NCI-H187 treated with DMSO at 0.1 percent for 48 hours (cell line): Measurements from ENCODE around the gene MUTYH.
"Not testable (repeated sequence)": the region's sequence is repeated elsewhere in the genome, so short reads cannot be mapped to it uniquely, and the experiment has no call there.

Experiments
- DNase-seq: peaks from one replicate; lab custom pipeline; 2025; lab: John Stamatoyannopoulos, UW

The MUTYH gene

GRCh38 chr1:45339789-45340558, at the start of gene MUTYH, which contains the start of gene TOE1:
Gene MUTYH (minus strand): TSS chr1:45340440. CDS start chr1:45334505, 5,935 bp downstream.
Gene TOE1 (plus strand): TSS chr1:45340170. CDS start chr1:45340253, 83 bp downstream.
- DNase-seq: peak; percentile 70

- DNase-seq: no peak
Measured at GRCh38 chr1:45386219-45386618, 46.0 kb upstream of the MUTYH start.

- peak; percentile 68 for DNase-seq
Measured at GRCh38 chr1:45385302-45385701, 45.1 kb upstream of the MUTYH start.

GRCh38 chr1:45384213-45384612, 44.0 kb upstream of the MUTYH start:
- DNase-seq: not testable (repeated sequence)

DNA sequence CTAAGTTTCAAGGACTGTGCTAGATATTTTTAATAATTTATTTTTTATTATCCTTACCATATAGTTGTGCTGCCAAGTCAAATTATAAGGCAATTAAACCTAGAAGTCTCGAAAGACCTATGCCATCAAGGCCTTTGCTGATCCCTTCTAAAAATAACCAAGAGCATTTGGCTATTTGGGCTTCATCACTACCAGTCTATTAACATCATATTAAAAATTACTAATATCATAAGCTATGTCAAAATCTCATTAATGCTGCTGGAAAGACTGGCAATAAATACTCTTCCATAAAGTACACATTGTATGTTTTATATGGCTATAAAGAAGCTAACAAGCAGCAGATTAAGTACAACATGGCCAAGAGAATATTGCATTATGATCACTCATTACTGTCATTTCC, 43.0 kb upstream of the MUTYH start:
- DNase-seq: no peak

GRCh38 chr1:45381243-45381642, 41.0 kb upstream of the MUTYH start:
- no peak for DNase-seq

DNA sequence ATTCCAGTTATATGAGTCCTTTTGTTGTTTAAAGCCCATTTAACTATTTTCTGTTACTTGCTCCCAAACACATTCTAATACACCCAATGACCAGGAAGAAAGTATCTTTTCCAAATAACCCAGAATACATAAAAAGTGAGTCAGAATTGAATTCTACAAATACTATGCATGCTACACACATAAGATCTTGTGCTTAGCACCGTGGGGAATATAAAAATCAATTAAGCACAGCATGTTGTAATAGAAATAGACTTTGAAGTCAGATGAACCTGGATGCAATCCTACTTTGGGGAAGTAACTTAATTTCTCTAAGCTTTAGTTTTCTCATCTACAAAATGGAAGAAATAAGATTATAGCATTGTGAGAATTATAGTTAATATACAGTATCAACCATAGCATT, 40.5 kb upstream of the MUTYH start:
- DNase-seq: no peak

GRCh38 chr1:45380125-45380524, 39.9 kb upstream of the MUTYH start:
- no peak for DNase-seq

GRCh38 chr1:45379524-45379923, 39.3 kb upstream of the MUTYH start:
- no peak for DNase-seq

DNA sequence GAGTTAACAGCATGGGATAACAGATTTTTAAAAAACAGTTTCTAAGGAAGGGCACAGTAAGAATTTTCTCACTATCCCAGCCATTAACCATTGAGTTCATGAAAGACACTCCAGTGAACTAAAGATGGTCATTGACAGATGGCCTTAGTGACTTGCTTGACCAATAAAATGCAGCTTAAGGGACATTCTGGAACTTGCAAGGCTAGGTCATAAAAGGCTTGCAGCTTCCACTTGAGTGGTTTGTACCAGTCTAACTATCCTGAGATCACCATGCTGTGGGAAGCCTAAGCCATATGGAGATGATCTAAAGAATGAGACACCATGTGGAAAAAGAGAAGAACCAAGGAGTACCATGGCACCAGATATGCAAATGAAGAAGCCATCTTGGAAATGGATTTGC, 37.9 kb upstream of the MUTYH start:
- DNase-seq: no peak

GRCh38 chr1:45375104-45376090, 35.2 kb upstream of the MUTYH start:
- DNase-seq: no peak

GRCh38 chr1:45373573-45373972, 33.3 kb upstream of the MUTYH start:
- no peak for DNase-seq

GRCh38 chr1:45370575-45370974, 30.3 kb upstream of the MUTYH start:
- no peak for DNase-seq

- DNase-seq: no peak
Measured at GRCh38 chr1:45365051-45365450, 24.8 kb upstream of the MUTYH start.

DNA sequence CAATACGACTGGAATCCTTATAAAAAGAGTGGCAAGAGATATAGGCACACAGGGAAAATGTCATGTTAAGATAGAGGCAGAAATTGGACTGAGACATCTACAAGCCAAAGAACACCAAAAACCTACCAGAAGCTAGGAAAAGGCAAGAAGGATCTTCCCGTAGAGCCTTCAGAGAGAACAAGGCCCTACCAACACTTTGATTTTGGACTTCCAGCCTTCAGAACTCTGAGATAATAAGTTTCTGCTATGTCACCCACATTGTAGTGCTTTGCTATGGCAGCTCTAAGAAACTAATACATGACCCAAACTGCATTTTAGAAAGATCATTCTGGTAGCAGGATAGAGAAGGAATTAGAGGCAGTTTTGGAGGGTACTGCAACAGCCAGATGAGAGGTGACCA, 24.1 kb upstream of the MUTYH start:
- no peak for DNase-seq

GRCh38 chr1:45360981-45361380, 20.7 kb upstream of the MUTYH start:
- not testable (repeated sequence) for DNase-seq

GRCh38 chr1:45359882-45360513, 19.8 kb upstream of the MUTYH start:
- DNase-seq: no peak

DNA sequence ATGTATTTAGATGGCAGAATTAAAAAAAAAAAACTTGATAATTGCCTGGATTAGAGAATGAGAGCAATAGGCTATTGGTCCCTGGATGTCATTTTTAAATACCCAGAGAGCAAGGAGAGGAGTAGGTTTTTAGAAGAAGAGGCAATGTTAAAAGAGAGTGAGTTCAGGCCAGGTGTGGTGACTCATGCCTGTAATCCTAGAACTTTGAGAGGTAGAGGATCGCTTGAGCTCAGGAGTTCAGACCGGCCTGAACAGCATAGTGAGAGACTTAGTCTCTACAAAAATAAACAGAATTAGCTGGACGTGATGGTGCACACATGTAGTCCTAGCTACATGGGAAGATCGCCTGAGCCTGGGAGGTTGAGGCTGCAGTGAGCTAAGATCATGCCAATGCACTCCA, 15.9 kb upstream of the MUTYH start:
- no peak for DNase-seq

DNA sequence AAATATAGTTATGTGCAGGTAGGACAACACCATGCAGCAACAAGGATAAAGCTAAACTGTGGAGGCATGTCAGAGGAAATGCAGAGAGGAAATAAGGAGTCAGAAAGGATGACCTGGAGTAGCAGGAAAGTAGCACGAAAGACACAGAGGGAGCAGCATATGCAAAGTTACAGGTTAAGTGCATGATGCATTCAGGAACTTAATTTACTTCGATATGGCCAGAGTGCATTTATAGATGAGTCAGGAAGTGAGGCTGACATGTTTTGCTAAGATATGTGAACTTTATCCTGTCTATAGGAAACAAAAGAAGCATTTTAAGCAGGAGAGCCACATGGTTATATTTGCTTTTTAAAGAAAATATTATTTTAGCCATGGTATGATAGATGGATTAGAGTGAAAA, 15.4 kb upstream of the MUTYH start:
- no peak for DNase-seq

DNA sequence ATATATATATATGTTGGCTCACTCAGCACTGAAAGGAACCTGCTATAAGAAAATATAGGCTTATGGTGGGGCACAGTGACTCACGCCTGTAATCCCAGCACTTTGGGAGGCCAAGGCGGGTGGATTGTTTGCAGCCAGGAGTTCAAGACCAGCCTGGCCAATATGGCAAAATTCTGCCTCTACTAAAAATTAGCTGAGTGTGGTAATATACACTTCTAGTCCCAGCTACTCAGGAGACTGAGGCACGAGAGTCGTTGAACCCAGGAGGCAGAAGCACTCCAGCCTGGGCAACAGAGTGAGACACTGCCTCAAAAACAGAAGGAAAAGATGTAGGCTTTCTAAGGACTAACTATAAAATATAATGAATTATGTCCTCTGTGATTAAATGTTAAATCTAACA, 14.6 kb upstream of the MUTYH start:
- no peak for DNase-seq

GRCh38 chr1:45353685-45354084, 13.4 kb upstream of the MUTYH start:
- DNase-seq: no peak

GRCh38 chr1:45351508-45351907, 11.3 kb upstream of the MUTYH start:
- DNase-seq: no peak
